ENCODE results near the gene PSMB4.
"Not testable (repeated sequence)": the region's sequence is repeated elsewhere in the genome, so short reads cannot be mapped to it uniquely, and the experiment has no call there.

Gene PSMB4

DNA sequence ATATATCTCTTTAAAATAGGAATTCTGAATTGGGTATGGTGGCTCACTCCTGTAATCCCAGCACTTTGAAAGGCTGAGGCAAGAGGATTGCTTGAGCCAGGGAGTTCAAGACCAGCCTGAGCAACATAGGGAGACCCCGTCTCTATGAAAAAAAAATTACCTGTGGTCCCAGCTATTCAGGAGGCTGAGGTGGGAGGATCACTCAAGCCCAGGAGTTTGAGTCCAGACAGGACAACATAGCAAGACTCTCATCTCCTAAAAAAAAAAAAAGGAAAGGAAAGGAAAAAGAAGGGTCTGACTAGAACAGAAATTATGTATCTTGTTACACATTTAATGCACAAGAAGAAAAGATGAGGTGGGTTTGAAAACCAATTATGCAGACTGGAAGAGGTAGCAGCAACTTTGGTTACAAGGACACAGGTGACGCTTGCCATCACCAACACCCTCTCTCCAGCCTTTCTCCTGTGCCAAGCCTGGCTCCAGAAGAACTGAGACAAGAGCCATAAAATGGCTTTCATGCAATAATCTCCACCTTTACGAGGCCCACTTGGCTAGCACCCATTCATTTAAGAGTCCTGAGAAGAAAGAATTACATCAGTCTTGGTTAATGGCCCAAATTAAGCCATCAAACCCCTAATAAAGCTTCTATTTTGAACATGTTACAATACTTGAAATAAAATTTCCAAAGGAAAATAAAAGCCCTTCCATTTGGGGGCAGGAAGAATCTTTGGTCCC is 22.1 kb upstream of the PSMB4 start:
- peaks cover 0 to 15% (median 10%) of the 10 kb centered on the region in 4 donors for H3K4me1 ChIP-seq
- H3K36me3 ChIP-seq: no peaks in the 10 kb centered on the region
- H3K9me3 ChIP-seq: no peaks in the 10 kb centered on the region
- no peak overlapping the region for H3K4me3 ChIP-seq
- no peak overlapping the region for H3K27ac ChIP-seq
- TF ChIP-seq, protein P1, sequence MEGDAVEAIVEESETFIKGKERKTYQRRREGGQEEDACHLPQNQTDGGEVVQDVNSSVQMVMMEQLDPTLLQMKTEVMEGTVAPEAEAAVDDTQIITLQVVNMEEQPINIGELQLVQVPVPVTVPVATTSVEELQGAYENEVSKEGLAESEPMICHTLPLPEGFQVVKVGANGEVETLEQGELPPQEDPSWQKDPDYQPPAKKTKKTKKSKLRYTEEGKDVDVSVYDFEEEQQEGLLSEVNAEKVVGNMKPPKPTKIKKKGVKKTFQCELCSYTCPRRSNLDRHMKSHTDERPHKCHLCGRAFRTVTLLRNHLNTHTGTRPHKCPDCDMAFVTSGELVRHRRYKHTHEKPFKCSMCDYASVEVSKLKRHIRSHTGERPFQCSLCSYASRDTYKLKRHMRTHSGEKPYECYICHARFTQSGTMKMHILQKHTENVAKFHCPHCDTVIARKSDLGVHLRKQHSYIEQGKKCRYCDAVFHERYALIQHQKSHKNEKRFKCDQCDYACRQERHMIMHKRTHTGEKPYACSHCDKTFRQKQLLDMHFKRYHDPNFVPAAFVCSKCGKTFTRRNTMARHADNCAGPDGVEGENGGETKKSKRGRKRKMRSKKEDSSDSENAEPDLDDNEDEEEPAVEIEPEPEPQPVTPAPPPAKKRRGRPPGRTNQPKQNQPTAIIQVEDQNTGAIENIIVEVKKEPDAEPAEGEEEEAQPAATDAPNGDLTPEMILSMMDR (IDR thresholded peaks at IDR 0.05): no peak
- no peak for DNase-seq
- intact Hi-C loops (cut with DNase I; ENCODE audit: low total_unique reads): no loop called here
- no peaks in the 10 kb centered on the region for H3K27me3 ChIP-seq

DNA sequence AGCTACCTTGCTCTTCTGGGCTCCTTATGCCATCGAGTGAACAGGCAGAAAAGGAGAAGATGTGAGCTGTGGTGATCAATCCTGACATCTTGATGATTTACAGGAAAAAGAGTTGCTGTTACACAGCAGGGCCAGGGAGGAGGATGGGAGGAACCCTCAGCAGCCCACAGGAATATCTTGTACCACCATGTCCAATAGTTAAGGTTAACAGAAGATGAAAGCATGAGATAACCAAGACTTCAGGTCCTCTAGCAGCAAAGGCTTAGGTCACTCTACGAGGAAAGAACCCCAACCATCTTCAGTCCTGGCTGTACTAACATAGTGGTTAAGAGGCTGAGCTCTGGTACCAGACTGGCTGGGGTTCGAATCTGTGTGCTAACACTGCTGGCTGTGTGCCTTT is 14.8 kb upstream of the PSMB4 start:
- TF ChIP-seq, protein P1 (IDR thresholded peaks at IDR 0.05): no peak
- intact Hi-C loops (cut with DNase I; ENCODE audit: low total_unique reads): no loop called here
- no peak for DNase-seq
- Histone ChIP-seq H3K27ac (no peak overlapping the region), H3K4me1 (no peaks in the 10 kb centered on the region), H3K4me3 (no peak overlapping the region), H3K36me3 (no peaks in the 10 kb centered on the region), H3K9me3 (no peaks in the 10 kb centered on the region), H3K27me3 (no peaks in the 10 kb centered on the region)

DNA sequence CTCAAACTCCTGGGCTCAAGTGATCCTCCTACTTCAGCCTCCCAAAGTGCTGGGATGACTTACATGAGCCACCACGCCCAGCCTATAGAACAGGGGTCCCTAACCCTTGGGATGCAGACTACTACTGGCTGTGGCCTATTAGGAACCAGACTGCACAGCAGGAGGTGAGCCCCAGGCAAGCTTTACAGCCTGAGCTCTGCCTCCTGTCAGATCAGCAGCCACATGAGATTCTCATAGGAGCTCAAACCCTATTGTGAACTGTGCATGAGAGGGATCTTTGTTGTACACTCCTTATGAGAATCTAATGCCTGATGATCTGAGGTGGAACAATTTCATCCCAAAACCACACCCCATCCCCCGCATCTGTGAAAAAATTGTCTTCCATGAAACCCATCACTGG is 13.4 kb upstream of the PSMB4 start:
- no peaks in the 10 kb centered on the region for H3K9me3 ChIP-seq
- H3K4me1 ChIP-seq: no peaks in the 10 kb centered on the region
- no peaks in the 10 kb centered on the region for H3K36me3 ChIP-seq
- H3K27ac ChIP-seq: no peak overlapping the region
- no peaks in the 10 kb centered on the region for H3K27me3 ChIP-seq
- TF ChIP-seq, protein P1 (IDR thresholded peaks at IDR 0.05): no peak
- intact Hi-C loops (cut with DNase I; ENCODE audit: low total_unique reads): no loop called here
- no peak overlapping the region for H3K4me3 ChIP-seq
- no peak for DNase-seq

DNA sequence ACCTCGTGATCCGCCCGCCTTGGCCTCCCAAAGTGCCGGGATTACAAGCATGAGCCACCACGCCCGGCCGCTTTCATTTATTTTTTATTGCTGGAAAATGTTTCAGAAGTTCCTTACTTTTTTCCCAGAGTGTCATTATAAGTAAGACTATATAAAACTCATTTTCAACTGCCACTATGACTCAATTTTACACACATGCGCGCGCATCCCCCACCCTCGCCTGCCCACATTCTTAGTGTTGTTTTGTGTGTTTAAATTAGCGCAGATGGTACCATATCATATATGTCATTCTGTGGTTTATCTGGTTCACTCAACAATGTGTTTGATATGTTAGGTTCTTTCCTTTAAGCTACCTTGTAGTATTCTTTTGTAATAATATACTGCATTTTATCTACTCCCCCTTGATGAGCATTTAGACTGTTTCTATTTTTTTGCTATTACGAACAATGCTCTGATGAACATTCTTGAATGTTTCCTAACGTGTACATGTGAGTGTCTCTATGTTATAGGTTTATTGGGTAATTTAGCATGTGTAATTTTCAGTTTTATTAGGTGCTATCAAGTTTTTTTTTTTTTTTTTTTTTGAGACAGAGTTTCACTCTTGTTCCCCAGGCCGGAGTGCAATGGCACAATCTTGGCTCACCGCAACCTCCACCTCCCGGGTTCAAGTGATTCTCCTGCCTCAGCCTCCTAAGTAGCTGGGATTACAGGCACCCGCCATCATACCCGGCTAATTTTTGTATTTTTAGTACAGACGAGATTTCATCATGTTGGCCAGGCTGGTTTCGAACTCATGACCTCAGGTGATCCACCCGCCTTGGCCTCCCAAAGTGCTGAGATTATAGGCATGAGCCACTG is 8.9 kb upstream of the PSMB4 start:
- not testable (repeated sequence) for H3K4me1 ChIP-seq, H3K4me3 ChIP-seq, H3K36me3 ChIP-seq, H3K27me3 ChIP-seq, DNase-seq, H3K27ac ChIP-seq, H3K9me3 ChIP-seq
- intact Hi-C loops (cut with DNase I; ENCODE audit: low total_unique reads): loop anchor here (10.0 kb wide), 2 partner anchors 46 to 86 kb away; partner anchors contain the start of gene RFX5

DNA sequence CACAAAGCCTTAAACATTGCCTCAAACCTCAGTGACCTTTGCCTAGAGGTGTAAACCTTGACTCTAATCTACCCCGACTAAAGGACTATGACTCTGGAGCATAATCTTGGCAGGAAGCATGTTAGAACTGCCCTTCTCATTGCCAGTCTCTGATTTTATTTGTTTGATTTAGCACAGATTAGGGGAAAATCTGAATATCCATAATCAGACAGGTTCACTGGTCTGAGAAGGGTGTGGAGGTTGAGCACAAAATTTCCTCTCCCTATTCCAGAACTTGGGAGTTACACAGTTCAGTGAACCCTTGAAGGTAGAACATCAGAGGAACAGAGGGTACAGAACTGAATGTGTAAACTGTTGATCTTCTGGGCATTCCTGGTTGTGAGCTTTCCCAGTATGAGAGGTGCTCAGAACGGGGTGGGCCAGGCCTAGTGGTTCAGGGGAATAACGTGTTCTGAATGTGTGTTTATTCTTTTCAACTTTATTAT is 8.3 kb upstream of the PSMB4 start:
- Histone ChIP-seq H3K27ac (no peak overlapping the region), H3K27me3 (no peaks in the 10 kb centered on the region), H3K4me1 (no peaks in the 10 kb centered on the region), H3K9me3 (no peaks in the 10 kb centered on the region), H3K36me3 (no peaks in the 10 kb centered on the region), H3K4me3 (no peak overlapping the region)
- no peak for DNase-seq
- intact Hi-C loops (cut with DNase I; ENCODE audit: low total_unique reads): loop anchor here (10.0 kb wide), 2 partner anchors 46 to 86 kb away; partner anchors contain the start of gene RFX5
- TF ChIP-seq, protein P1 (IDR thresholded peaks at IDR 0.05): no peak

DNA sequence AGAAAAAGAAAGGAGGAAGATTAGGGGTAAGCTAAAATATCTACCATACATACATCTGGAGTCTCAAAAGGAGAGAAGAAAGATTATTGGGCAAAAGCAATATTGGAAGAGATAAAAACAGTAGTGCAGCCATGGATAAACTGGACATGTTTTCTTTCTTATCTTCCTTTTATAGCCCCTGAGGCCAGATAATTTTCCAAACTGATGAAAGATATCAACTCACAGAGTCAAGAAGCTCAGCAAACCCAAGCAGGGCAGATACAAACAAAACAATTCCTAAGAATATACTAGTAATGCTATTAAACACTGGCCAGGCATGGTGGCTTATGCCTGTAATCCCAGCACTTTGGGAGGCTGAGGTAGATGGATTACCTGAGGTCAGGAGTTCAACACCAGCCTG is 5.8 kb upstream of the PSMB4 start:
- H3K27me3 ChIP-seq: no peaks in the 10 kb centered on the region
- H3K4me3 ChIP-seq: no peak overlapping the region
- intact Hi-C loops (cut with DNase I; ENCODE audit: low total_unique reads): loop anchor here (10.0 kb wide), 2 partner anchors 49 to 89 kb away; partner anchors contain the start of gene RFX5
- H3K27ac ChIP-seq: no peak overlapping the region
- no peak for DNase-seq
- H3K9me3 ChIP-seq: no peaks in the 10 kb centered on the region
- no peaks in the 10 kb centered on the region for H3K4me1 ChIP-seq
- TF ChIP-seq, protein P1 (IDR thresholded peaks at IDR 0.05): no peak
- H3K36me3 ChIP-seq: no peaks in the 10 kb centered on the region

DNA sequence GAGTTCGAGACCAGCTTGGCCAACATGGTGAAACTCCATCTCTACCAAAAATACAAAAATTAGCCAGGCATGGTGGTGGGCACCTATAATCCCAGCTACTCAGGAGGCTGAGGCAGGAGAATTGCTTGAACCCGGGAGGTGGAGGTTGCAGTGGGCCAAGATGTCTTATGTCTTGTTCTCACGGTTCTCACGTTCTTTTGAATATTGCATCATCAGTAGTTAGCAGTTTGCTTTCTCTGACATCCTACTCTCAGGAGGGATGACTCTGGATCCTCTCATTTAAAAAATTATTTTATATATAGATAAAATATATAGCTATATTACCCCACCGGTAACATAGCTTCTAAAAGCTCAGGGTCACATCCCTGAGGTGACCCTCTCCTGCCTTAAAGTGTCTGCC is 3.1 kb upstream of the PSMB4 start:
- Histone ChIP-seq H3K4me1 (peaks cover 0 to 17% (median 13%) of the 10 kb centered on the region in 4 donors), H3K36me3 (peaks cover 6 to 10% (median 8%) of the 10 kb centered on the region in 3 donors)
- not testable (repeated sequence) for H3K4me3 ChIP-seq, DNase-seq, H3K27ac ChIP-seq, H3K9me3 ChIP-seq, H3K27me3 ChIP-seq
- intact Hi-C loops (cut with DNase I; ENCODE audit: low total_unique reads): loop anchor here (10.0 kb wide), 2 partner anchors 51 to 91 kb away; partner anchors contain the start of gene RFX5

Measured in tibial artery (tissue), 4 donors.